WI38 (cell line): ENCODE results near the gene CTNNB1.

ENCODE experiments used
- H3K4me3 ChIP-seq: 2 replicates; pipeline ENCODE4 v1.5.1; 2011; ENCODE audit warnings: low read depth, mild to moderate bottlenecking, control low read depth, low read length
- TF ChIP-seq, protein P1 (sequence below): IDR thresholded peaks from 2 replicates; pipeline ENCODE4 v1.5.1; 2012; ENCODE audit warnings: low read depth, mild to moderate bottlenecking, control low read depth, low read length

CTNNB1 gene

DNA sequence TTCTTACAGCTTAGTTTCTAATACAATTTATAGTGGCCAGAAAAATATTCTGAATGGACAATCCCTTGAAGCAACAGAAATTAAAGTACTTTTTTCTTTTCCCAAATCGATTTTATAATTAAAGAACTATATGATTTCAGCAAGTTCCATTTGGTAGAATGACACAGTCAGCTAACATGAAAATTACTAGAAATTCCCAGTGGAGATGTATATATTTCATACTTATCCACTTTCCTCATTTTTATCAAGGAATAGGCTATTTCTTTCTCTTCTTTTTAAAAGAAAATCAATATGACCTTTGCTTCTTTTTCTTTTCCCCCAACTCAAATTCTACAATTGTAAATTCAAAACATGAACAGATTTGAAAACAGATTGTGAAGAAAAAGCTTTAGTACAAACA, 6.4 kb upstream of the CTNNB1 start:
- TF ChIP-seq, protein P1, sequence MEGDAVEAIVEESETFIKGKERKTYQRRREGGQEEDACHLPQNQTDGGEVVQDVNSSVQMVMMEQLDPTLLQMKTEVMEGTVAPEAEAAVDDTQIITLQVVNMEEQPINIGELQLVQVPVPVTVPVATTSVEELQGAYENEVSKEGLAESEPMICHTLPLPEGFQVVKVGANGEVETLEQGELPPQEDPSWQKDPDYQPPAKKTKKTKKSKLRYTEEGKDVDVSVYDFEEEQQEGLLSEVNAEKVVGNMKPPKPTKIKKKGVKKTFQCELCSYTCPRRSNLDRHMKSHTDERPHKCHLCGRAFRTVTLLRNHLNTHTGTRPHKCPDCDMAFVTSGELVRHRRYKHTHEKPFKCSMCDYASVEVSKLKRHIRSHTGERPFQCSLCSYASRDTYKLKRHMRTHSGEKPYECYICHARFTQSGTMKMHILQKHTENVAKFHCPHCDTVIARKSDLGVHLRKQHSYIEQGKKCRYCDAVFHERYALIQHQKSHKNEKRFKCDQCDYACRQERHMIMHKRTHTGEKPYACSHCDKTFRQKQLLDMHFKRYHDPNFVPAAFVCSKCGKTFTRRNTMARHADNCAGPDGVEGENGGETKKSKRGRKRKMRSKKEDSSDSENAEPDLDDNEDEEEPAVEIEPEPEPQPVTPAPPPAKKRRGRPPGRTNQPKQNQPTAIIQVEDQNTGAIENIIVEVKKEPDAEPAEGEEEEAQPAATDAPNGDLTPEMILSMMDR = no peak
- H3K4me3 ChIP-seq = no peak overlapping the region

- TF ChIP-seq, protein P1 = no peak
- no peak overlapping the region for H3K4me3 ChIP-seq
Measured at GRCh38 chr3:41193794-41194539, 5.3 kb upstream of the CTNNB1 start.

DNA sequence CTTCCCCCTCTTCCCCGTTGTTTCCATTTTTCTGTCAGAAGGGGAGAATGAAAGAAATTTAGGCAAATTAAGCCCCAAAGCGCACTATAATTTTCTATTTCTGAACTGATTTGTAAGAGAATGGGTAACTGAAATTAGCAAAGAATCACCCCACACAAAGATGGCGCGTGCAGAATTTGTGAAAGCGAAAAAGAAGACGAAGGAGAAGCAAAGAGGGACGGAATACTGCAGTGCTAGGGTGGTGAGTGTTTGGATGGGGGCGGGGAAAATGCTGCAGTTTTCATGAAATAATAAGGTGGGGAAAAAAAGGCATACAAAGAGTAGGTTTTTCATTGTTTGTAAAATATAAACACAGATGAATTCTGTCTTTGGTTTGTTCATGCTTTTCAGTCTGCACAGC, 4.6 kb upstream of the CTNNB1 start:
- H3K4me3 ChIP-seq = no peak overlapping the region
- TF ChIP-seq, protein P1 = no peak

- no peak overlapping the region for H3K4me3 ChIP-seq
- TF ChIP-seq, protein P1 = no peak
Measured at GRCh38 chr3:41195946-41196345, 3.4 kb upstream of the CTNNB1 start.

DNA sequence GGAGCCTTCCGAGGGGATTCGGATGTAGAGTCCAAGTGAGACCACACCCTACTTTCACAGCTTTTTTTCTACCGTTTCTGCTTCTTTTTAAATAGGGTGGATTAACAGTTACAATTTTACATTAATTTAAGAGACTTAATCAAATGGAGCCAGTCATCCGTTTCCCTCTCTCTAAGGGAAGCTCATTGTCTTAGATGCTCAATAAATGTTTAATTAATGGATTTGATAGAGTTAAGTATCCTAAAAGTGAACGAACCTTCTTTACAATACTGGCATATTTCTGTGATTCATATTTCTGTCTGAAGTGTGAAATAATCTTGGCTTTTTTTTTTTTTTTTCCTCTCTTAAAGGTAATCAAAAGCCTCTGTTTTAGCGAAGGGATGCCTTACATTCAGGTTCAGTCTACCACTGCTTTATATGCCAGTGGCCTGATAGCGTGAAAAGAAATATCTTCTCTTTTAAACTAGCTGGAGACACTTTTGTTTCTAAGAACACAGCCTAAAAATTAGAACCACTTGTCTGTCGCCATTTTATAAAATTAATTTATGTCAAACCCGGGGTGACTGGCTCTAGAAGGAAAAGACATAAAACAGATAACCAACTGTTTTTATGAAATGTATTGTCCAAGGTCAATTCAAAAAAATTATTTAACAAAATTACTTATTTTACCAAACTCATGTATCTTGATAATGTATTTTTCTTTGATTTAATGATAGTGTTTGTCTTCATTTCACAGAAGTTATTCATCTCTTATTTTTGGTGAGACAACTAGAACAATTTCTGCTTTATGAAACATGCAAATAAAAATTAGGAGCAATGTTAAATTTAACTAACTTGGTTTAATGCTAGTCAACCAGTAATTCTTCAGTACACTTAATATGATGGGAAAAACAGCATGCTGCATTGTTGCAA, 2.5 kb upstream of the CTNNB1 start:
- no peak overlapping the region for H3K4me3 ChIP-seq
- TF ChIP-seq, protein P1 = no peak

DNA sequence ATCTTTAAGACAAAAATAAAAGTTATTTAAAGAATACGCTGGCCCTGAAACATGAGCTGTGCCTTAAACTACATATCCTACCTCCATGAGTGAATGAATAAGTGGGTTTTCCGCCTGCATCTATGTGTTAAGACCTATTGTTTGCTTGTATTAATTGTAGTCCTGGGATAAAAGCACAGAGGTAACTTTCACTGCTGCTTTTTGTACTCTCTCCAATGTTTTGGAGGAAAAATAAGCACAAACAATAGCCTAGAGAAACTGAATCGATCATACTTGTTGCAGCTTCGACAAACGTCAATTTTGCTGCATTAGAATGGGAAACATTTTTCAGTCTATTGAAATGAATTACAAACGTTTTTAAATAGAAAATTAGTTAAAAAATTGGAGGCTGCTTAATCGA, 1.3 kb upstream of the CTNNB1 start:
- TF ChIP-seq, protein P1 = no peak
- H3K4me3 ChIP-seq = no peak overlapping the region

DNA sequence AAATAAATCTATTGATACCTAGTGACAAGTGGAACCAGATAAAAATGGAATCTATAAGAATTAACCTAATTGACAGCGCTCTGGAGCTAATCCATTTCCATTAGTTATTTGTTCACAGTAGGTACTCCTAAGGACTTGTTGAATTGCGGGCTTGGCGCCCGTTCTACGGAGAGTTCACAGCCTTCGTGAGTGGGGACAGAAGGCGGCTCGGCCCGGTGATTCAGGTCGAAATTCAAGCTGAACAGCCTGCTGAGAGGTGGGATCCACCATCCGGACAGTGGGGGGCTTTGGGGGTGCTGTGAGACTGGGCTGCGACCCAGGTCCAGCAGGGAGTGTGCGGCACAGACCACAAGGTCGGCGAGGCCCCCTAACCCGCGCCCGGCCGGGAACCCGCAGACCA, 779 bp upstream of the CTNNB1 start:
- TF ChIP-seq, protein P1 = no peak
- peak overlapping the region; percentile 88 for H3K4me3 ChIP-seq
